HL-60/S4 treated with phorbol 12-myristate 13-acetate at 8.2 ng/mL for 4 days and 3 days (cell line): Measurements from ENCODE around the gene RERE.
"Not testable (repeated sequence)": the region's sequence is repeated elsewhere in the genome, so short reads cannot be mapped to it uniquely, and the experiment has no call there.

Experiments used
- in situ Hi-C: fragments of 300-500 bp; cut with MboI; formaldehyde crosslinking; loops from 2 replicates; pipeline ENCODE4 v1.15.0; 2022; ENCODE audit warnings: low sequenced_read_pairs

Gene RERE

DNA sequence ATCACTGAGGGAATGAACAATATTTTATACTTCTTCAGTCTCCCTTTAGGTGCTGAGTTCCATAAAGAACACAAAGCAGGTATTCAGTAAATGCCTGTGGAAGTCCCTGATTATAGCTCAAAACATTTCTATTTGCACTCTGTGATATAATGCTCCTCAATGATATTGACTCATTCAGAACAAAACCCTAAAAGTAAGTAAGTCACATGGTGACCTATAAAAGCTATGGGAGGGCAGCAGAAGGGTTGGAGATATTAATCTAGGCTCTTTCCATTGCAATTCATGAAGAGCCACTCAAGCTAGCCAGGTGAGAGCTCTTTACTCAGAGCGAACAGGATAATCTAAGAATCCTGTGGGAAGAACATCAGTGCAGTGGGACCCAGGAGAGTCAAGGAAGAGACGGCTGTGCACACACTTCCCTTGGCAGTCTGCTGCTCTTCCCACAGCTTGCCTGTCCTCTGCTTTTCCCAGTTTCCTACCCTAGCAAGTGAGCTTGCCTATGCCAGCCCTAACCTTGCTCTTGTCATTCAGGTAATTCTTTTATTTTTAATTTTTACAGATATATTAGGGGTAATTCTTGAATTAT, 197.4 kb downstream of the RERE start:
- in situ Hi-C loops, result not testable (repeated sequence)

DNA sequence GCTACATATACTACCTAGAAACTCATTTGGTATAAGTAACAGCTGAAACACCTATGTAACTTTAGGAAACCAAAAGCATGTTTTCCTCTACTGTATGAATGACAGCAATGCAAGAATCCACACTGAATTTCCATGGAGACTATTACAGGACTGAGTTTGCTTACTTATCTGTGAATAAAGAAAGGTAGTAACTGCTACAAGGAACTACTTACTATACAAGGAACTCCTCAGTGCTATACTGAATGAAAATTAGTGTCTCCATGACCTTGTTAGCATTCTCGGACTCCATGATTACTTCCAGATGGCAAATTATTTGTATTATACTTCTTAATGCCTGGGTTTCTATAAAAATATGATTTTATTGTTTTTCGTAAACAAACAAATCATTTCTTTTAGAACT, 198.0 kb downstream of the RERE start:
- in situ Hi-C loops, result not testable (repeated sequence)

DNA sequence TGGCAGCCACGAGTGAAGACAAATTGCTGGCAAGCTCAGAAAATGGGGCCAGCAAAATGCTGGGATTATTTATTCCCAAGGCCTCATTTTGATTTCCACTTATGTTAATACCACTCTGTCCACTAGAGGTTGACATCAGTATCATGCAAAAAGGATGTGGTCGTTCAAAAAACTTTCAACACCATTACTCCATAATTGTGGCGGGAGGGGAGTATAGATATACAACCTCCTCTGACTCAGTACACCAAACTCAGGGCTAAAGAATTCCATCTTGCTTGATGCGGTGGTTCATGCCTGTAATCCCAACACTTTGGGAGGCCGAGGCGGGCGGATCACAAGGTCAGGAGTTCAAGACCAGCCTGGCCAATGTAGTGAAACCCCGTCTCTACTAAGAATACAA, 200.6 kb downstream of the RERE start:
- in situ Hi-C loops, result not testable (repeated sequence)

DNA sequence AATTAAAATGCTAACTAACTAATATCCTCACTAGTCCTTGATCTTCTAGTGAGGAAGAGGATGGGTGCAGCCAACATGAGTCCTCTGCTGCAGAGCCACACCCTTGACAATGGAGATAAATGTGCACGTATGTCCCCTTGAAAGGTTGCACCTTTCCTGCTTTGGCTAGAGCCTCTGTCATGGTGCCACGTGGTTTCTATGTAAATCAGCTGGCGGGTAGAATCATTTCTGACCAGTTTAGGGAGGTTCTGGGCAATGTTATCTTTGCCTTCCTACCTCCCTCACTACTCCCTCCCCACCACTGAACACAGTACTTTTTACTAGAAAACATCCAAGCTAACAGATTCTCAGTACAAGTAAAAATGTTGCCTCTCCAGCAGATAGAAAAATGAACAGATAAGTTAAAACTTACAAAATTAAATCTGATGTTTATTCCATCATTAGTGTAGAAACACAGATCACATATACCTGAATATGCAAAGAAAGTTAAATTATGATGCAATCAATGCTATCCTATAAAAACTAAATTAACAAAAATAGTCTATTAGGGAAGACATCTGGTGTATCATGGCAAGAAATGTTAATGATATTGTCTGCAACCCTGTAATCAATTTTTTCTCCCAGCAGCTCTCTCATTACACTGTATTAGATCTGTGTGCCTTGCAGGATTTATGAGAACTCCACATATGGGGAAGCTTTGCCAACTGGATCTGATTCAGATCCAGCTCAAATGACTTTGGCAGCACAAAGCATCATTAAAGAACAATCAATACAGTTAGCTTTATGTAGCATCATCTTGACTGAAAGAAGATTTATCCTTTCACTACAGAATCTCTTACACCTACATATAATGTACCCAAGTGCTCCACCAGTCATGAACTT, 205.6 kb downstream of the RERE start:
- in situ Hi-C loops, result not testable (repeated sequence)

DNA sequence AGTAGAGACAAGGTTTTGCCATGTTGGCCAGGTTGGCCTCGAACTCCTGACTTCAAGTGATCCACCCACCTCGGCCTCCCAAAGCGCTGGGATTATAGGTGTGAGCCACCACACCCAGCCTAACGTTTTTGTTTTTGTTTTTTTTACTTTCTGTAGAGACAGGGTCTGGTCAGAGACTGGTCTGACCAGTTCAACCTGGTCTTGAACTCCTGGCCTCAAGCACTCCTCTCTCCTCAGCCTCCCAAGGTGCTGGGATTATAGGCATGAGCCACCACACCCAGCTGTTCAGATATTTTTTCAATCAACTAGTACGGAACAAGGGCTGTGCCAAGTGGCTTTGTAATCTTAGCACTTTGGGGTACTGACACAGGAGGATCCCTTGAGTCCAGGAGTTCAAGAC, 209.5 kb downstream of the RERE start:
- in situ Hi-C loops, result no loop called here

DNA sequence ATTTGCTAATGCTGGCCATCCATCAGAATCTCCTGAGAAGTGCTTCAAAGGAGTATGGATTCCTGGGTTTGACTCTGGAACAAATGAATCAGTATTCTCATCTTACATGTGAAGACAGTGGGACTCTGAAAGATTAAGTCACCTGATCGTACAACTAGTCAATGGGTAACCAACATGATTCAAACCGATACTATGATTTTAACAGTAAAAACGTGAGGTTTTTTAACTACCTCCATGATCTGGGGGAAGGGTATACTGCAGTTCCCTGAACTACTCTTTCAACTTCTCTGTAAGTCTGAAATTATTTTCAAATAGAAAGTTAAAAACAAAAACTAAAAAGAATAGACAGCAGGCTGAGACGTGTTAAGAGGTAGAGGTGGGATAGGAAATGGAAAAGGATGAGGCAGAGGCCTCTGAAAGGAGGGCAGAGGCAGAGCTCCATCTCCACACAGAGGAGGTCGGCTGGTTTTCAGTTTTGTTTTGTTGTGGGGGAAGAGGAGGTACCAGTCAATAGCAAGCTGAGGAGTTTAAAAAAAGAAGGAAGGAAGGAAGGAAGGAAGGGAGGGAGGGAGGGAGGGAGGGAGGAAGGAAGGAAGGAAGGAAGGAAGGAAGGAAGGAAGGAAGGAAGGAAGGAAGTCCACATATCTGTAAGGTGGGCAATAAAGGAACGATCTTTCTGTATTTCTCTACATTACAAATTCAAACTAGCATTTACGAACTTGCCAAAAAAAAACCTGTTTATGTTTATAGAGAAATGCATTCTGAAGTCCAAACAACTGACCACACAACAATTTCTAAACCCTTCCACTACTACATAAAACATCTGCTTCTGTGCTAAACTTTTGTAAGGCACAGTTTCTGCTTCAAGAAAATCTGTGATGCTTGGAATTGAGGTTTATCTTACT, 213.1 kb downstream of the RERE start:
- in situ Hi-C loops, result no loop called here

DNA sequence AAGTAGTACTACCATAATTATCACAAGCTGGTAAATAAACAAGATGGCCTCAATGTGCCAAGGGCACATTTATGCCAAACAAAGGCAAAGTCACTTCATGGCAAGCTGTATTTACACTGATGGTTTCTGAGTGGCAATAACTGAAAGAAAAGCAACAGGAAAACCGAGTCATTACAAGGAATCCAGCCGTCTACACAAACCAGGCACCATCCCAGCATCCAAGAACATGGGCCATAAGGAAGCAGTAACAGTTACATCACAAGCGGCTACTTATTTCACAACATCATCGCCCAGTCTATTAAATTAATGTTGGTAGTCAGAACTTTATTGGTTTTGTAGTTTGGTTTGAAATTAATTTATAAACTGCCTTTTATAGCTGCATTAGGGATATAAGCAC, 214.2 kb downstream of the RERE start:
- in situ Hi-C loops, result no loop called here

DNA sequence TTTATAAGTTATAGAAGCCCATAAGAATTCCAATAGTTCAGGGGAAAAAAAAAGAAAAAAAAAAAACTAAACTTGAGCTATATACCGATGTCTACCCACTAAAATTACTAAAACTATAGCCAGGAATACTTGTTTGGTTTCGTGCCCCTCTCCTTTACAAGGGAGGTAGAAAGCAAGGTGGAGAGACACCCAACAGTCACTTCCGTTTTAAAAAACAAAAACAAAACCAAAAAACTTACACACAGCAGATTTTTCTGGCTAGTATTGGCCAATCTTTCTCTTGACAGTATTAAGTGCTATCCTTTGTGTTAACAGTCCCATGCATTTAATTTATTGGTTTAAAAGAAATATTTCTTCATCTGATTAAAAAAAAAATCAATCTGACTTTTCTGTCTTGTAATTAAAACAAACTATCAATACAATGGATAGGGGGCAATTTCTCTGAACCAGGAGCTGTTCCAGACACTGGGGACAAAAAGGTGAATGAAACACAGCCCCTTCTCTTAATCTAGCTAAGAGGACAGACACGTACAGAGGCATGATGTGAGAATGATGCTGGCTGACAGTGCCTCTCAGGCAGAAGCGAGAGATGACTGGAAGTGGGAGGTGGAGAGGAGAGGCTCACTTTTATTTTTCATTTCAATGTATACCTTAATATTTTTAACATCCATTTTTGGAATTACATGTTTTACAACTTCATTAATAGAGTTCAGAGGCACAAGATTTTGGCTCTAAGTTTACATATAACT, 214.8 kb downstream of the RERE start:
- in situ Hi-C loops, result no loop called here

DNA sequence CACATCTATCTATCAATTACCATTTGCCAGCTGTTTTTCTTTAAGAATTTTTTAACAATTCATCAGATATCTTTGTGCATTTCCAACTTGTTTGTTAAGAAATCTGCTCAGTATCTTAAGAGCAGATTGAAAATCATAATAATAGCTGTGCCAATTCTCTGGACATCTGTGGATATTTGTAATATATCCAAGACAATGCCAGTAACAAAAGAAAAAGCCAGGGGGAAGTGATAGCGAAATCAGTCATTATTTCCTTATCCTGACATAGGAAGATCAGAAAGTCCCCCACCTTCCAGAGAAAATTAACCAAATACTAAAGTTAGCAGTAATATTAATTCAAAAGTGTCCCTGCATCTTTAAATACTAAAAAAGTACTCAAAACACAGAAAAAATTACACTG, 217.1 kb downstream of the RERE start:
- in situ Hi-C loops, result no loop called here

DNA sequence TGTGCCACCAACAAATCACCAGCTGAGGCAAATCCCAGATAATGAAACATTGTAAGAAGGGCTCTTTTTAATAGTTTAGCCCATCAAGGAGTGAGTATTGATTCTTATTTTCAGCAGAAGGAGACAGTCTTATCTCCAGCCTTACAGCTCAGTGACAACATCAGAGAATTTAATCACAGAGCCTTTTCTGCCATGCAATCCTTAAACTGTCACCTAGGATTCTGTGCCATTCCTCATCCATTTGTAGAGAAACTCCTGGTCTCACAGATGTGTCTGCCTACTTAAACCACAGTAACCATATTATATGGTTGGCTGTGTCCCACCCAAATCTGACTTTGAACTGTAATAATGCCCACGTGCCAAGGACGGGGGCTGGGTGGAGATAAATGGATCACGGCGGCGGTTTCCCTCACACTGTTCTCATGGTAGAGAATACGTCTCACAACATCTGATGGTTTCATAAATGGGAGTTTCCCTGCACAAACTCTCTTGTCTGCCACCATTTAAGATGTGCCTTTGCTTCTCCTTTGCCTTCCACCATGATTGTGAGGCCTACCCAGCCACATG, 217.7 kb downstream of the RERE start:
- in situ Hi-C loops, result no loop called here

DNA sequence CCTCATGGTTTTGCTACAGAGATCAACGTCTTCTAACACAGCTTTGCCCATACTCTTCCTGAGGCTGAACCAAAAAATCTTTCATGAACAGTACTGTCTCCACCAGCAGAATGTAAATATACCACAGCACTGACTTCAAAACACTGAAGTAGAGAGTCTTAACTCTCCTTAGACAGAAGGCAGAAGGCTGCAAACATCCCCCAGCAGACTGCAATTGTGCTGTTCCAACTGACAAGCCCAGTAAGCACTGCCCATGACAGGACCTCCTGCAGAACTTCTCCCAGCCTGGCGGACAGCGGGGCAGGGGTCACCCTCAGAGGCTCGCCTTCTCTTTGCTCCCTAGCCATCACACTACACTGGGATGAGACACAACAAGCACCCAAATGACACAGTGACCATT, 218.7 kb downstream of the RERE start:
- in situ Hi-C loops, result no loop called here

DNA sequence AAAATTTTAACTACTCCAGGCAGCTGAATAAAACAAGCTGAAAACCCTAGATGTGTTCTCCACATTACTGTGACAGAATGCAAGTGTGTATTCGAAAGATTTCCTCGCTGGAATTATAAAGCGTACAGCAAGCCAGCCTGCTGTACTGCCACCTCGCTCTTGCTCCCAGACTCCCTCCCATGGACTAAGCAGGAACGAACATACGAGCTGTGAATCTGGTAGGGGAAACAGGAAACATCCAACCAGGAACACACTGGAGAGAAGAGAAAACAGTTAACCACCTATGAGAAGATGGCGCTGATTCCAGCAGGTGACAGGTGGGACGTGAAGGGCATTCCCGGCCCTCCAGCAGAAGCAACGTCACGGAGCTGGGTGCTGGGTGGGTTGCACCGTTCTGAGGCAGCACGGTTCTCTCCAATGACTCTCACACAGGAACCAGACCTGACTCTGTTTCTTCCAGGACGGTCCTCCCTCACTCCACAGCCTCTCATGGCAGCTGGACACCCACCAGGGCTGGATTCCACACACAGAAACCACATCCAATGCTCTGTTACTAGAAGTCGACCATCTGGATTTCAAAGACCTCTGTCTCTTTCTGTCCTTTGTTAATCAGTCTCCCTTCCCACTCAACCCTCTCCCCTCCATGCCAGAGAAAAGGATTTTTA, 219.2 kb downstream of the RERE start:
- in situ Hi-C loops, result no loop called here

DNA sequence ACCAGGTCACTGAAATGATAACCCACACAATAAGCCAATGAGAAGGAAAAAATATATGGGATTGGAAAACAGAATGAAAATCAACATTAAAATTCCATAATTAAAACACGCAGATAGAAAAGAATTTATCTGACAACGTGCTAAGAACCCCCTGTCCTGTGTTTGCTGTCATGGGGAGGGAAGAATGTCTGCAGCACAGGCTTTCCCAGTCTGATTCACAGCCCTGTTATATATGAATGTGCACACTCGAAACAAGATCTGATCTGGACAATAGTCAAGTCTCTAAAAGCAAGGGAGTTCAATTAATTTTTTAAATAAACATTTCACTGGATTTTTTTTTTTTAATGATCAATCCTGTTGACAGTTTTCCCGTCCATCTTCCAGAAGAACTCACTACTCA, 220.0 kb downstream of the RERE start:
- in situ Hi-C loops, result no loop called here

DNA sequence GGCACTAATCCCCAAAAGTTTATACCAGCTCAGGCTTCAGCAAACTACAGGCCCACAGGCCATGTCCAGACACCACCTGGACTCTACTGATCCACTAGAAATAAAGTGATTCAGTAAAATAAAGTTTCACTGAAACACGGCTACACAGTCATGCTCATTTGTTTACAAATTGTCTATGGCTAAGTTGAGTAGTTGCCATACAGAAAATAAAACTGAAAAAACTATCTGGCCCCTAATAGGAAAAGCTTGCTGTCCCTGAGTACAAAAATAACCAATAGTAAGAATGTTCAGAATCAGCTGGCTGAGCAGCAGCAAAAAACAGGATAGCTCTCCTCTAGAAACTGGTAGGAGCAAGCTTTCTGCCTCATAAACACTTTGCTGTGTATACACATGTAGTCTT, 221.5 kb downstream of the RERE start:
- in situ Hi-C loops, result no loop called here

DNA sequence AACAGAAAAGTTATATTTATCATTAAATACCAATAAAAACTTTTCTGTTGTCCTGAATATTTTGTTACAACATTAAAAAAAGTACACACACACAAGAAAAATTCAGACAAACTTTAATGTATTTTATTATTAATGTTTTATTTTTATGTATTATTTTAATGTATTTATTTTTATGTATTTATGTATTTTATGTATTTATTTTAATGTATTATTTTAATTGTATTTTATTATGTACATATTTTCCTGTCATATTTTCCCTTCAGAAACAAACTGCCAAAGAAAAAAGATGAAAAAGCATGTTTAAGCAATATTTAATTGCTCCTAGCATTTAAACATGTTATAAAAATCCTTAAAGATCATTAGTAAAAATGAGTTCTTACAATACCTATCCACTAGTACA, 222.1 kb downstream of the RERE start:
- in situ Hi-C loops, result no loop called here

DNA sequence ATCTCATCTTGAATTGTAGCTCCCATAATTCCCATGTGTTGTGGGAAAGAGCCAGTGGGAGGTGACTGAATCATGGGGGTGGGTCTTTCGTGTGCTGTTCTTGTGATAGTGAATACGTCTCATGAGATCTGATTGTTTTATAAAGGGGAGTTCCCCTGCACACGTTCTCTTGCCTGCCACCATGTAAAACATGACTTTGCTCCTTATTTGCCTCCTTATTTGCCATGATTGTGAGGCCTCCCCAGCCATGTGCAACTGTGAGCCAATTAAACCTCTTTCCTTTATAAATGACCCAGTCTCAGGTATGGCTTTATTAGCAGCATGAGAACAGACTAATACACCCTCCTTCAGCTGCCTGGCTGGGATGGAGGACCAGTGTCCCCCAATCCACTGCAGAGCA, 224.1 kb downstream of the RERE start:
- in situ Hi-C loops, result not testable (repeated sequence)

DNA sequence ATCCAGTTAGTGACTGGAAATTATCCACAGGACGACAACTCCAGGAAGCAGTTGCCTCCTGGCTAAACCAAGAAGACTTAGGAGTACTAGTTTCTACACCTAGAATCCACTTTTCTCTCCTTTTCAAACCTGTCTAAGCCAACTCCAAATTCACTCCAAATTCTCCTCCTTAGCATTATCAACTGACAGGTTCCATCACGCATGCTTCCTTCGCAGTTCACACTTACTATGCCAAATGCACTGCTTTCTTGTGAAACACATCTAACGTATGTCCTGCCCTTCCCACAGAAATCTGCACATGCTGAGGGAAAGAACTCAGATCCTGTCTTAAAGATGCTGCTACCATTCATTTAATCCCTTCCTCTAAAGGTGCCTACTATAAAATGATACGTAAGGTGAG, 225.9 kb downstream of the RERE start:
- in situ Hi-C loops, result no loop called here

DNA sequence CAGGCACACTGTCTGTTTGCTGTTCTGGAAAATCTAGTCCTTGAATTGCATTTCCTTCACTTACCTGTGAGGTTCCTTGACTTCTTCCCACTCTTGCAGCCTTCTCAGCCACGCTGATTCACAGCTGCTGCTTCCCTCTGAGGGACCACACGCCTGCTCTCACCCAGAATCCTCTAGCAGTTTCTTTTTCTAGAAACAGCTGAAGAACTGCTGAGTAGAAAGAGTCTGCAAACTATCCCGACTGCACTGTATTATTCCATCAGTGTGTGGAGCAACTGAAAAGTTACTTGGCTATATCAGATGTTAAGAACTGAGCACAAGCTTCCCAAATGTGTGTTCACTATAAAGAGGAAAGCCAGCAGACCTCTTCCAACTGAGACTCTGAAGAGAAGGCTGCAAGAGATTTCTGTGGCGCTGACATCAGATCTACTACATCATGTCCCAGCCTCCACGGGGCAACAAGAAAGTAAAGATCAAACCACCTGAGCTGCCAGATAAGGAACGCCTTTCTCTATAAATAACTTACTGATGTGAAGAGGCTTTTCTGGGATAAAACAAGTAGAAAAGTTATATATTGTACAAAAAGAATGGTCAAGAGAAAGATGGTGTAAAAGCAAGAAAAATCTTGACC, 226.6 kb downstream of the RERE start:
- in situ Hi-C loops, result no loop called here

DNA sequence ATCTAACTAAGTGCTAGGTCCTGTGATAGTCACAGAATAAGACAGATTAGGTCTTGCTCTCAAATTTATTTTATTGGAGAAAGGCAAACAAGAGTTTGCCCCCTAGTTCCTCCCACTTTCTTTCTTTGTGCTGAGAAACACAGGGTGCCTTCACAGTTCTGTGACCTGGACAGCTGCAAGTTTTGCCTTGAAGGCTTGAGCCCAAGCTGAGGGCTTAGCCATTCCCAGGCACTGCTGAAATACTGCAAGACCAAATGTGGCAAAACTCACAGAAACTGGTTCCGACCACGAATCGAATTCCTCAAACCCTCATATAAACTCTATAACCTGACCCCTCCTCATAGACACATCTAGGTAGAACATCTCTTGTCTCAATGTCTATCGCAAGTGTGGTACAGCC, 227.9 kb downstream of the RERE start:
- in situ Hi-C loops, result no loop called here

DNA sequence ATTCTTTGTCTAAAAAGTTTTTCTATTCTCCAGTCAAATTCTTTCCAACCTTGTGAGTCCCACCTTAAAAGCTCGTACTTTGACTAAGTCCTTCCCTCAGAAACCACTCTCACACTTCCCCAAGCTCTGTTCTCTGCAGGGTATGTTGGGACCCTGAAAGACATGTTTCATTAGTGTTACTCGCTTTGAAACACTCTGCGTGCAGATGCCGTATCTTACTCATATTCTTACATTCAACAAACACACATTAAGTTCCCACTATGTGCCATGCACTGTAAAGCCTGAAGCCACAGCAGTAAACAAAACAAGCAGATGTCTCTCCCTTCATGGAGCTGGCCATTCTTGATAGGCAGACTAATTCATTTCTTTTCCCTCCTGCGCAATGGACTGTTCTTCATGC, 229.7 kb downstream of the RERE start:
- in situ Hi-C loops, result no loop called here
